GM19467 (cell line): ENCODE results near the gene SUPT3H.

Experiments
- ATAC-seq: cut with Tn5 transposase; IDR thresholded peaks from one replicate; pipeline ENCODE4 v1.9.1; 2021; ENCODE audit warnings: mild to moderate bottlenecking, moderate library complexity; ENCODE audit not compliant: unreplicated experiment

SUPT3H gene

DNA sequence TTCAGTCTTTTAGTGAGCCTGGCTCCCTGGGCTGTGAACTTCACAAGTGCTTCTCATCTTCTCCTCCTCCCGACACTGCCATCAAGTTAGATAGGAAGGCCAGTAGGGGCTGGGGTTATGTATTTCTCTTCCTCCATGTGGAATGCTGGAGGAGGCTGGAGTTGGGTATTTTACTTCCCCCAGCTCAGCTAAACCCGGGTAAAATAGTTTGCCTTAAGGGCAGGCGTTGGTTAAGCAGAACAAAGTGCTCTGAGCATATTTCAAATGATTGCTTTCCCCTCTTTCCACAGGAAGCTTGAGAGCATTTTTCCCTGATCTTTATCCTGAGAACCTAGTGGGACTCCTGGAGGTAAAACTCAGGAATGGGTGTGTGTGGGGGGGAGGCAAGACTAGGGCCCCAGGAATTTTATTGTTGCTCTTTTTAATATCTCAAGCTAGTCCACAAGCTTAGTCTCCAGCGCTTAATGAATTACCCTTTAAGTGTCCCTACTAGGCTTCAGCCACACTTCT lies 16.9 kb upstream of the SUPT3H start:
- ATAC-seq, result no peak

DNA sequence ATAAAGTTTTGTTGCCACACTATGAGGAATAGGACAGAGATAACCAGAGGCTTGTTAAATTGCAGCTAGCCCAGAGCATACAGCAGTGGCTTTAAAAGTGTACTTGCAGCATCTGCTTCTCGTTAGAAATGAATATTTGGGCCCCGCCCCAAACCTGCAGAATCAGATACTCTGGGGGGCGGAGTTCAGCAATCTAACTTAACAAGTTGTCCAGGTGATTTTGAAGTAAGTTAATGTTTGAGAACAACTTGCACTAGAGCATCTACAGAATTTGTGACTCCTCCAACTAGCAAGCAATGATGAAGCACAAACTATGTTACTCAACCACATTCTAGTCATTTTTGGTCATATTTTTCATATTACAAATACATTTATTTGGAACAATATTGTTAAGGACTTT lies 10.6 kb upstream of the SUPT3H start:
- ATAC-seq, result no peak

DNA sequence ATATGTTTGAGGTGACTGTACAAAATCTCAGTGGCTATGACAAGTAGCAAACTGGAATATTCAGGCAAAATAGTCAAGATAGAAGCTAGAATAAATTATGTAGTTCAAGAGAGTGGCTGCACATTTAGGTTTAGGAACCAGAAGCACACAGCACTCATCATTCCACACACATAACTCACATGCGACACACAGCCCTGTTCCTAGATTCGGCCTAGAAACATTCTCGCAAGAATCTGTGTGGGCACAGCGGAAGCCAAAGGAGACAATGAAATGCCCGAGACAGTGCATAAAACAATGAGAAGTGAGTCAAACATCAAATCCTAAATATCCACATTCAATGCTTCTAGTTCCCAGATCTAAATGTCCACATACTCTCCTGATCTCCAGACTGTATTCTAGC lies 9.5 kb upstream of the SUPT3H start:
- ATAC-seq, result no peak

DNA sequence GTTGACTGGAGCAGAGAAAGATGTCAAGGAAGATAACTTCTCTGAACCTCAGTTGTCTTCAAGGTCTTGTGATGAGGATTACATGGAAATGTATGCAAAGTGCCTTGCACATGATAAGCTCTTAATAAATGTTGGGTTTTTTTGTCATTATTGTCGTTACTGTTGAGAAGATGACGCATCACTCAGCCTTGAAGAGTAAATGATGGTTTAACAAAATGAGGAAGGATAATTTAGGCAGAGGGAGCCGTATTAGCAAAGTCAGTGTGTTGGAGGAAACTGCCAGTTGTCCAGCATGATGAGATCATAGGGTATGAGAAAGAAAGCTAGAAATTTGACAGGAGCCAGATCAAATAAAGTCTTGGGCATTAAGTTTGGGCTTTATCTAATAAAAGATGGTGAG lies 8.8 kb upstream of the SUPT3H start:
- no peak for ATAC-seq

DNA sequence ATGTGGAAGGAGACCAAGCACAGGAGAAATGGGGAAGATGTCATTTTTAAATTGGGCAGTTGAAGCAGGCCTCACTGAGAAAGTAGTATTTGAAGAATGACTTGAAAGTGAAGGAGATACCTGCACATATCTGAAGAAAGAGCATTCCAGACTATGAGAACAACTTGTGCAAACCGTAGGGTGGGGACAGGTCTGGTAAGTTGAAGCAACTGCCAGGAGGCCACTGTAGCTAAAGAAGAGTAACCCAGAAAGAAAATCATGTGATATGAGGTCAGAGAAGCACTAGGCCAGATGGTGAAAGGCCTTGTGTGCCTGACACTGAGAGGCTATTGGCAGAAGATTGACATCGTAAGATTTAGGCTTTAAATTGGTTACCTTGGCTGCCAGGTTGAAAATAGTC lies 4.7 kb upstream of the SUPT3H start:
- ATAC-seq, result no peak

DNA sequence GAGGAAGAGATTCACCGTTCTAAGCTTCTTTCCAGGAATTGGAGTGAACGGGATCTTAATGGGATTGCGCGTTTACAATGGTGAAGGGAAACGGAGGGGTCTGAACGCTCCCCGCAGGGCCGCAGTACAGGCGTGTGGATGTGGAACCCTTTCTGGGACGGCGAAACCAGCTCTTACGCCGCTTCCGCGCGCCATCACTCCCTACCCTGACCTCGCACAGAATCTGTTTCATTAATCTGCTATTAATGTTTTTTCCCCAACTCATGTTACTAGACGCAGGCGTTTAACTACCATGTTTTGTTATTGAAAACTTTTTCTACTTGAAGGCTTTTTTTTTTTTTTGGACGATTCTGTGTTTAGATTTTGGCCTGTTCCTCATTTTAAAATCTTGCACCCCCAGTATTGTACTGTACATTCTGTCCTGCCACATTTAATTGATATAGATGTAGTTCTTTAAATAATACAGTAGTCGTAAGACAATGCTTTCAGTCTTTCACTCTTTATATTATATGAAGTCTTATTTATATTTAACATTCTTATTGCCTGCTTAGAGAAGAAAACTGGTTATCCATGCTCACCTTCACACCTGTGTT lies 696 bp upstream of the SUPT3H start:
- ATAC-seq, result peak; percentile 29

DNA sequence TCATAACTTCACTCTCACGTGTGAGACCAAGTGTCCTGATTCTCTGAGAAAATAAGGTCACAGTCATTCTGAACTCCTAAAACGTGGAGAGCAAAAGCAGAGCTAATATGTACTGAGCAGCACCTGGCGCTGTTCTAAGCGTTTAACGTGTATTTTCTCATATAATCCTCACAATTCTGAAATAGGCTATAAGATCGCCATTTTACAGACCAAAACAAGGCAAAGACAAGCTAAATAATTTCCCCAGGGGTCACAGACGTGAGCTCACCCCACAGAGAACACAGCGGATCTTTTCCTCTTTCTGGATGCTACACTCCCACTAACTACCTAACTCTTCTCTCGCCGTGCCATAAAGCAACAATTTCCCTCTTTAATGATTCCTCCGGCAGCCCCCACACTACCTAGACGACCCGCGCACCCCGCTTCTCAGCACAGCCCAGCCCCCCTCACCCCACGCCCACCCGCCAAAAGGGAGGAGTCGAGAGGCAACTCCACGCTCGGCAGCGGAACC lies 636 bp downstream of the SUPT3H start:
- ATAC-seq, result no peak

DNA sequence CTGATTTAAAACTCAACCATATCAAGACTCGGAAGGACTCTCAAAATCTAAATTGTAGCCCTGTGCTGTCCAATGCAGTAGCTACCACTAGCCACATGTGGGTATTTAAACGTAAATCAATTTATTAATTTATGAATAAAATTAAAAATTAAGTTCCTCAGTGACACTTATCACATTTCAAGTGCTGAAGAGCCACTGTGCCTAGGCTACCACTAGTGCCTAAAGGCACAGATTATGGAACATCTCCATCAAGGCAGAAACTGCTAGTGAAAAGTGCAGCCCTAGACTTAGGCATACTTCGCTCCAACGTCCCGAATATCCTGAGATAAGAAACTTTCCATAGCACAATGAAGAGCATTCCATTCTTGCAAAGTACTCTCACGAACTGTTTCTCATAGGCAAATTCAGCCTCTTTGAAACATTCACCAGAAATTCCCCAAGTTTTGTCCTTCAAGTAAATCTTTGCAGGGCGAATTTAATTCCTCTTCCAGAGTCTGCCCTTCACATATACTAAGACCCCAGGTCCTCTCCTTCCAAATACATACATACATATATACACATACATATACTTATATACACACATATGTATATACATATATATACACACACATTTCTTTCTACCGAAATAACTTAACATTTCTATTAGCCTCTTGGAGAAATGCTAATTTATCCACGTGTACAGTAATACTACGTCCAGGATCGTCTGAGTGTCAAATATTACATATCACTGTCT lies 1.3 kb downstream of the SUPT3H start:
- ATAC-seq, result no peak

DNA sequence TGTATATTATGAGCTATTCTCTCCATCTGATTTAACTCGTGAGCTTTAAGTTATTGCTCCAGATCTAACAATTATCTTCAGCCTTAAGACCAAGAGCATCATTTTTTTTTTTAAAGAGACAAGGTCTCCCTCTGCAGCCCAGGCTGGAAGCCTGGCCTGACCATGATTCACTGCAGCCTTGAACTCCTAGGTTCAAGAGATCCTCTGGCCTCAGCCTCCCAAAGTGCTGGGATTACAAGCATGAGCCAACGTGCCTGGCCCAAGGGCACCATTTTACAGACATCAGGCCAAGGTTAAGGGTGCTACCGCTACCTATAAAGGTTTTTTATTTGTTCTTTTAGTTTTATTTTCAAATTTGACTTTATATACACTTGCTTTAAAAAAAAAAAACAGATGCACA lies 2.3 kb downstream of the SUPT3H start:
- ATAC-seq, result no peak

DNA sequence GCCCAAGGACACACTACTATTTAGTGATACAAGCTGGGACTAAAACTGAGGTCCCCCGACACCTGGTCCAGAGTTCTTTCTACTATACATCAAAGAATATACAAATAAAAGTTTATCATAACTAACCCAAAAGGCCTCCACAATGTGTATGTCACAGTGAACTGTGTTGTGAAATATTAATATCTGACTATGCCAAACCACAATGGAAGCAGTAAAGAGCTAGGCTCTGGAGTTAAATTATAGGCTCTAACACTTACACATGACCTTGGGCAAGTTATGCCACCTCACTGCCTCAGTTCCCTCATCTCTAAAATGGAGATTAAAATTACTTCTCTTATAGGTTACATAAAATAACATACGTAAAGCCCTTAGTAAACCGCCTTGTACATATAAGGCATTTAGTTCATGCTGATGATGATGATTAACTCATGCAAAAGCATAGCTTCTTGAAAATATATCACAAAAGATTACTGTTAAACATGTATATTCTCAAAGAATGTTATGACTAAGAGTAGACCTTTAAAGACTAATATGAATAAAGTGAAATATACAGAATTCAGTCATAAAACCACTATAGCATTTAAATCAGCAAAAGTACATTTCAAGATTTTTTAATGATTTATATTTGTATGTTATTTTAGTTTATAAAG lies 5.7 kb downstream of the SUPT3H start:
- no peak for ATAC-seq

DNA sequence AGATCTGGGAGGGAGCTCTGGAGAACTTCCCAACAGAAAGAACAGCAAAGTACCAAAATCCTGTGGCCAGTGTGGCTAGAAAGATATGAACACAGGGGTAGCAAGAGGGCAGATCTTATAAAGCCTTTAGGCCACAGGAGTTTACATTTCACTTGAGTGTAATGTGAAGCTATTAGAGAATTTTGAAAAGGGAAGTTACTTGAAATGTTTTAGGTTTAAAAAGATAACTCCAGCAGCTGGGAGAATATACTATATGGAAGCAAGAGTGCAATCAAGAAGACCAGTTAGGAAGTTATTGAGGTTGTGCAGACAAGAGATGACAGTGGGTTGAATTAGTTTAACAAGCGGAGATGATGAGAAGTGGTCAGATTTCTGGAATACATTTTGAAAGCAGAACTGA lies 7.9 kb downstream of the SUPT3H start:
- ATAC-seq, result no peak

DNA sequence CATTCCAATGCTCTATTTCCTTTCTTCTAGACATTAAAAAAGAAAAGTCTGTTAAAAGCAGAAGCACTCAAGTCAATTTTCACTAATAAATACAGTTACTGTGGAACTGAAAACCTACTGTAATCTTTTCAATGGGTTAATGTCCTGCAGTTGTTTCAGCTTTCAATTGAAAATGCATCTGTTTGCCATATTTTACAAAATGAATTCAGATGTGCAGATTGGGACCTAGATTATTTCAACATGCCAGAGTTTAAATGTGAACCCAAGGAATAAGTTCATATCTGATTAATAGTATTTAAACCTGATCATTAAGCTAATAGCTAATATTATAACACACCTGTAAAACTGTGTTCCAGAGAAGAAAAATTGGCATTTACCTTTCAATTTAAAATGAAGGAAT lies 9.7 kb downstream of the SUPT3H start:
- no peak for ATAC-seq

DNA sequence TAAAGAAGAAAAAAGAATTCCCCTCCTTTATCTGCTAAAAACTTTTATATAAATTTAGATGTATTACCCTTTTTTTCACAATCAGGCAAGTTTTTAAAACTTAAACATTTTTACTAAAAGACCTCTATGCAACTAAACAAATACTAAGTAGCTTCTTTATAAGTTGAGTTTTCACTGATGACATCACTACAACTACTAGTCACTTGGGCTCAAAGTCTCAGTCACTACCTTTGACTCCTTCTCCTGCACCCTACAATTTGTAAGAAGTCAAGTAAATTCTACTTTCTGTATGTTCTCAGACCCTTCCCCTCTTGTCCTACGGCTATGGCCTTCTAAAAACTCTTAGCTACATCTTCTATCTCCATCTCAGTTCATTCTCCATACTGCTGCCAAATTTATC lies 11.2 kb downstream of the SUPT3H start:
- ATAC-seq, result no peak

DNA sequence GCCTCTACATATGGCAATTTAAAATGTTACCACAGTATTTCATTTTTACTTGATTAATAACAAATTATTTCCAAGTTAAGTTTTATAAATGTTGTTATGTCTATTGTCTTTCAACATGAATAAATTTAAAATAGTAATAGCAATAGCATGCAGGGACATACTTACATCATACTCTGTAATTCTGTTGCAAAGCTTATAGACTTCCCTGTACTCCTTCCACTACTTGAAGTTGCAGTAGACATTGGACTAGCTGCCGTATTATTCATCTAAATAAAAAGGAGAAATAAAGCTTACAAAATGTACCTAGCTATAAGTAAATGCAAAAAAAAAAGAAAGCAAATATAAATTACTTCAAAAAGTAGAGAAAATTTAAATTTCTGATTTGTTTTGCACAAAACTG lies 12.7 kb downstream of the SUPT3H start:
- no peak for ATAC-seq

DNA sequence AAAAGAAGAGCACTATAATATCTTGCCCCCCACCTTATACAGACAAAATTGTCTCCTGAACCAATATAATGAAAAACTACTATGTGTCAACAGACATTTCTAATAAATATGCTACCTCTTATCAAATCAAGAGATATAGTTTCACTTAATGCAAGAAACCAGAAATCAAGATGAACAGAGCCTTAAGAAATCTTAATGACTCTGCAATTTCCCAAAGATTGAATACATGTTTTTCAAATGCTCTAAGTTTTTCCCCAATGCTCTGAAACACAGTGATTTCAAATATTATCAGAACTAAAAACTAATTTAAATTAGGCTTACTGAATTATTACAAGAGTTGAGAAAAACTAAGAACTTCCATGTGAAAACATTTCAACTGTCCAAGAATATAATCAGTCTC lies 13.3 kb downstream of the SUPT3H start:
- ATAC-seq, result no peak

DNA sequence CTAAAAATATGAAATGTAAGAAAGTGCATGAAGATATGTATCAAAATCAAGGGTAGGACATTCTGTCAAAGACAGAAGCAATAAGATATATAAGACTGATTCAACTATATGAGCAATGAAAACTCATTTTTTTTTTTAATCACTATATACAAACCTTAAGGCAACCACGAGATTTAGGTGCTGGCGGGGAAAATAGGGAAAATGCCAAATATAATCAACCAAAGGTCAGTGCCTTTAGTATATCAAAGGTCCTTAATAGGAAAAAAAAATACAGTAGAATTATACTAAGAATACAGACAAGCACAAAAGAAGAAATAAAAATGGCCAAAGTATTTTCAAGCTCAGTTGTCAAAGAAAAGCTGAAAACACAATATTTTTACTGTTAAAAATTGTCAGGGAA lies 24.1 kb downstream of the SUPT3H start:
- ATAC-seq, result no peak

DNA sequence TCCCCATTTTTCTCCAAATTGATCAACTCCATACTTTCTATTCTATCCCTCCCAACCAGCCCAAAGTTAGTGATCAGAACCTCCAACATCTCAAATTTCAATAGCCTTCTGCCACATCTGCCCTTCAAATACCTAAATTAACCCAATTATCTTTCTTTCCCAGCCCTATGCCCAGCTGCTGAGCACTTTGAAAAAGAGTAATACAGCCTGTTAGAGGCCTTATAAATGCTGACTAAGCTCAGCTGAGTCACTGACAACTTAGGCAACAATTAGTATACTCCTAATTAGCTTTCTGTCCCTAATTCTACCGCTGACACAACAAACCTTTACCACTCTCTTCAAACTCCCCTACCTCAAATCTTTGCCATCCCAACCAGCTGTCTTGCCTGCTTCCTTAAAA lies 26.1 kb downstream of the SUPT3H start:
- ATAC-seq, result no peak

DNA sequence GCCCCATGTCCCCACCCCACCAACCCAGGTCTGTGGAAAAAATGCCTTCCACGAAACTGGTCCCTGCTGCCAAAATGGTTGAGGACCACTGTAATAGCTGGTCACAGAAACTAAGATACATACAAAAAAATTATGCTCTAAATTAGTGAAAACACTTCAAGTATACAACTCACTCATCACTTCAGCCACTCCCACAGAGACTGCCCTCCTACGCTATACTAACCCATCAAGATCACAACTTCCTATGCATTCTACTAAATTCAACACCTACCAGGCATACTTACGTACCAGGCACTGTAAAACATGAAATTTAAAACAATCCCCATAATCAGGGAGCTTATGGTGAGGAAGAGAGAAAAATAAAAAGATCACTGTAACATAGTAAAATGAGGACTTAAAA lies 26.7 kb downstream of the SUPT3H start:
- no peak for ATAC-seq

DNA sequence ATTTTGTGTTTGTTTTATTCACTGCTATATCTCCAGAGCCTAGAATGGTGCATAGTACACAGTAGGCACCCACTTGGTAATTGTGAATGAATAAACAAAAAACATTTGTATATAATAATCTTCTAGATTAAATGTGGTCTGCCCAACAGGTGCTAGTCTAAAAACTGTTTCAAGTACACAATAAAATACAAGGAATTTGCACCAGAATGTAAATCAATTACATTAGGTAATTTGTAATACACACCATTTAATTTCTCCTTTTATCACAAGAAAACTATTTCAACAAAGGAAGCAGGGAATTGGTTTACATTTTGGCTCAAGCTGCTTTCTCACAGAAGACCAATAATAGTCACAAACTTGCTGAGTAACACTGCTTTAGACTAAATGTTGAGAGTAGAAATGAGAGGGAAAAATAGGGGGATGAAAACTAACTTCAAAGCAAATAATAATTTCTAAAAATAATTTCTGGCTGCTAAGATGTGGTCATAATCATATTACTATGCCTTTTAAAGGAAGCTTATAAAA lies 27.5 kb downstream of the SUPT3H start:
- no peak for ATAC-seq

DNA sequence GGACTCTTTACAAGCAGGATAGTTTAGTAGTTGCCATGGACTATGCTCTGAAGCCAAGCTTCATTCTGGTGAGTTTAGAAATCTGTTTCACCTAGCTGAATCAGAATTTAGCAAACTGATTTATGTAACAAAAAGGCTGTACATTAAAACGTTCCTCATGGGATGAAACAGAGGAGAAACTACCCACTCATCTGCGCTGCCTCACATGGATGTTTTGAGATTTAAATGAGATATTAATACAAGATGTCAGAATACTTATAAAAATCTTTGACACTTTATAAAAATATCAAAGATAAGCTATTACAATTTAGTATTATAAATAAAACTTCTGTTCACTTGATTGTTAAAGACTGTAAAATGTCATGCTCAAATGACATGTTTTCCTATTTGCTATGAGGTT lies 32.8 kb downstream of the SUPT3H start:
- no peak for ATAC-seq

DNA sequence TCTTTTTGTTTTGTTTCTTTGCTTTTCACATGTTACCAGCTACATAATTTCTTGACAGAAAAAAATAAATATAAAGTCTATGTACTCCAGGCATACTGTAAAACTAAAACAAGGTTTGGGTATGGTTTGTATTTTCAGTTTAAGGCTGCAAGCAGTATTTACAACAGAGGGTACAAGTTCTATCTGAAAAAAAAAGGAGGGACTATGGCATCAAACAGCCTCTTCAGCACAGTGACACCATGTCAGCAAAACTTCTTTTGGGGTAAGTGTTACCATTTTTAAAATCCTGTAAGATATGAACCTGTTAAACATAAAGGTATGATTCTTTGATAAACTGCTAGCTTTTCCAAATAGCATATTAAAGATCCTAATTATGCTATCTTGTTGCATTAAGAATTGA lies 49.2 kb downstream of the SUPT3H start:
- no peak for ATAC-seq

DNA sequence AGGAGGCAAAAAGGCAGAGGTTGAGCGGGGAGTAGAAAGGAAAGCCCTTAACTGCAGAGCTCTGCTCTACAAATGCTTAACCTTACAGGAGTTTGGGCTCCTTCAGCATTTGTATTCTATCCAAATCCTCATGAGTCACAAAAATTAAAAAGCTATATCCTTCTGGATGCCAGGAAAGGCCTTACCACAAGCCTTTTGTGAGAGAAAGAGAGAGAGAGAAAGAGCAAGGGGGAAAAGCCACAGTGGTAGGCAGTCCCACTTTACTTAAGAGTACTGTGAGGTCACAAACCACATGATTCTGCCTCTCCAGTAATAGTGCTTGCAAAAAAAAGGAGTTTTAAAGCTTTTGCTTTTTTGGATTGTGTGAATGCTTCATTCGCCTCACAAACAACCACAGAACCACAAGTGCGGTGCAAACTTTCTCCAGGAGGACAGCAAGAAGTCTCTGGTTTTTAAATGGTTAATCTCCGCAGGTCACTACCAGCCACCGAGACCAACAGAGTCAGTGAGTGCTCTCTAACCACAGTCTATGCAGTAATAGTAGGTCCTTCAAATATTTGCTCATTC lies 49.7 kb downstream of the SUPT3H start, which contains the start of gene RUNX2:
Gene RUNX2 (plus strand): TSS at position 375 of the 567 bp plus-strand sequence. CDS start 397 bp downstream, outside the sequence.
- ATAC-seq, result no peak
